ENCODE measurements around the gene HHATL.

Gene HHATL

DNA sequence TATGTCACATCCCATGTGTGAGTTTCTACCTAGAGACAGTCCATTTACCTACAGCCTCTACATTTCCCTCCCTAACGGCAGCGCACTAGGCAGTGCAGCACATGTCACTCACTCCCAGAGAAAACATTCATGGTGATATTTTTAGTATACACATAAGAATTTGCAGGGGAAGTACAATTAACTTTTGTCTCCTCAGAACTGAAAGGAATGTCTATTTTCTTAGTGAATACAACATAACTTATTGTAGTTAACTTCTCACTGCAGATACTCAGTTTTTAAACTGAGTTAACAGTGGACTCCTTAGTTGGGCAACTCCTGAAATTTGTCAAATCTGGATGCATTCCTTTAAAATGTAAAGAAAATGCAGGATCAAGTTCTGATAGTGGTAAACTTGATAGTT, 53.6 kb downstream of the HHATL start:
- no peak for DNase-seq

DNA sequence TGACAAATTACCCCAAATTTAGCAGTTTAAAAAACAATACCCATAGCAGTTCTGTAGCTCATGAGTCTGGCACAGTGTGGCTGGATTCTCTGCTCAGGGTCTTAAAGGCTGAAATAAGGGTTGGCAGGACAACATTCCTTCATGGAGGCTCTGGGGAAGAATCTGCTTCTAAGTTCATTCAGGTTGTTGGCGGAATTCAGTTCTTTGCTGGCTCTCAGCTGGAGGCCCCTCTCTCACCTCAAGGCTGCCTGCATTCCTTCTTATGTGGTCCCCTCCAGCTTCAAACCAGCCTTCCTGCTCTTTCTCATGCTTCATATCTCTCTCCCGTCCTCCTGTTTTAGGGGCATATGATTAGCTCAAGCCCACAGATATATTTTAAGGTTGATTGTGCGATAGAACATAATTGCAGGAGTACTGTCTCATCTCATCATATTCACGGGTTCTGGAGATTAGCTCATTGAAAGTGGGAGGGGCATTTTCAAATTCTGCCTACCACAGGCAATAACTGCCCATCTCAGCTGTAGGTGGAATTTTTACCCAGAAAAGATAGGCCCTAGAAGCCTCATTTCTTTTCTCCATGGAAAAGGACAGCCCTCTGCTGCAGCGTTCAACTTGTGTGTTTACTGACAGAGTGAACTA, 54.7 kb downstream of the HHATL start:
- DNase-seq = no peak
